Globus pallidus (tissue), 1 donor: ENCODE data around the gene SMURF1.
"Not testable (repeated sequence)": the region's sequence is repeated elsewhere in the genome, so short reads cannot be mapped to it uniquely, and the experiment has no call there.

ENCODE experiments used
- DNase-seq: peaks from one replicate; pipeline ENCODE4 v3.0.0-alpha.2; 2015; ENCODE audit warnings: low spot score

The SMURF1 gene

DNA sequence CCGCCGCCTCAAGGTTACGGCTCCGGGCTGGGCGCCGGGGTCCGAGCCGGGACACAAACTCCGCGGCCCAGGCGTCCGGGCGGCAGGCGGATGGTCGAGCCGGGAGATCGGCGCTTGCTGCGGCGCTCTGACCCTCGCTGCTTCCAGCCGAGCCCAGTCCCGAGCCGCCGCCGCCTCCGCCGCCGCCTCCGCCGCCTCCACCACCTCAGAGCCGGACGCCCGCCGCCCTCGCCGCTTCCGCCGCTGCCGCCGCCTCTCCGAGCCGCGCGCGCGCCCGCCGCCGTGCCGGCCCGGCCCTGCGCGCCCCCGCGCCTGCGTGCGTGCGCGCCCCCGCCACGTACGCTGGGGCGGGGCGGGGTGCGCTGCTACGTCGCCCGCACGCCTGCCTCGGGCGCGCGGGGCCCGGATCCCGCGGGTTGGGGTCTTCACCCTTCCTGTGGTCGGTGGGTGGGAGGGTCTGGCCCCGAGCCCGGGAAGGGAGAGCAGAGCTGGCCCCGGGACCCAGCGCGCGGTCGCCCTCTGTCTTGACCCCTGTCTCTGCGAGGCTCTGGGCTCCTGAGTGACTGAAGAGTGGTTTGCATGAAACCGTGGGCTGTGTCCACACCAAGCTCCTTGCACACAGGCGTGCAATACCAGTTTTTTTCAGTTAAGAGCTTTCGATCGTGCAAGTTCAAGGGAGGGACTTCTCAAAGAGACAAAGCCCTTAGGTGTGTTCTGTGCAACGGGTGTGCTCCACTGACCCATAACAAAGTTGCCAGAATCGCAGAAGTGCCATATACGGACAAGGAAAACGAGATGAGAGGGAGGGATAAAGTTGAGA is at the start of gene SMURF1:
TSS of gene SMURF1 (minus strand) at position 256 of the 820 bp plus-strand sequence. CDS start 328 bp downstream, outside the sequence.
- DNase-seq, result peak; percentile 71

DNA sequence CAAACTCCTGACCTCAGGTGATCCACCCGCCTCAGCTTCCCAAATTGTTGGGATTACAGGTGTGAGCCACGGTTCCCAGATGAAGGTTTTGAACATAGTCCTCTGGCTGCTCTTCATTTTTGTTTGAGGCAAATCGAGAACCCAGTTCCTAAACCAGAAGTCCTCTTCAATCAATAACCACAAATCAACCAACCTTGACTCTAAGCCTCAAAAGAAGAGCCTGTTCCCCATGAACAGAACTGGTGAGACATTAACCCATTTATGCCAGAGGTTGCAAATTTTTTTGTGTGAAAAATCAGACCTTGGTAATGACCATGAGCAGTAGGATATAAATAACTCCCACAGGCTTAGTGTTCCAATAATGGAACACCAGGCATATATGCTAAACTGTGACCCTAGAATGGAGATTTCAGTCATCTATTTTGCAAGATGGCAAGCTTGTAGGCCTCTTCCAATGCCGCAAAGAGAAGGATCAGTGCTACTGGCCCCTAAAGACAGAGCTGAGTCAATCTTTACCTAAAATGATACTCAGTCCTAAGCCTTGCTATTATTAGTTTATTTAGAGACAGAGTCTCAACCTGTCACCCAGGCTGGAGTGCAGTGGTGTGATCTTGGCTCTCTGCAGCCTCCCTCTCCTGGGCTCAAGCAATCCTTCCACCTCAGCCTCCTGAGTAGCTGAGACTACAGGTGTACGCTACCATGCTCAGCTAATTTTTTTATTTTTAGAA is 48.1 kb upstream of the SMURF1 start:
- no peak for DNase-seq

DNA sequence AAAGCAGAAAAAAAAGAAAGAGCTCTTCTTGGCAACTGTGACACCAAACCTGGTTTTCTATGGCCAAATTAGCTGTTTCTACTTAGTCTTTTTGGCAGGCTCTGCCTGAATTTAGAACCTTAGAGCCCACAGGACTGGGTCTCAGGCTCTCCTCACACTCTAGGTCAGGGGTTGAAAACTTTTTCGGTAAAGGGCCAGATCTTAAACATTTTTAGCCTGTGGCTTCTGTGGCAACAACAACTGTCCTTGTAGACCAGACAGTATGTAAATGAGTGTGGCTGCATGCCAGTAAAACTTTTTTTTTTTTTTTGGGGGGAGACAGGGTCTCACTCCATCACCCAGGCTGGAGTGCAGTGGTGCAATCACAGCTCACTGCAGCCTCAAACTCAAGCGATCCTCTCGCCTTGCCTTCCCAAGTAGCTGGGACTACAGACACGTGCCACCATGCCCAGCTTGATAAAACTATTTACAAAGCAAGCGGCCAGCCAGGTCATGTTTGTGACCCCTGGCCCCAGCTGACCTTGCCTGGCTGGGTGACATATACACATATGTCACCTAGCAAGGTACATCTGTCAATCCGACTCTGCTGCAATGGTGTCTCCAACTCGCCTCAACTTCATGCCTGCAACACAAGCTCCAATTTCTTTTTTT is 46.6 kb upstream of the SMURF1 start:
- DNase-seq, result no peak

DNA sequence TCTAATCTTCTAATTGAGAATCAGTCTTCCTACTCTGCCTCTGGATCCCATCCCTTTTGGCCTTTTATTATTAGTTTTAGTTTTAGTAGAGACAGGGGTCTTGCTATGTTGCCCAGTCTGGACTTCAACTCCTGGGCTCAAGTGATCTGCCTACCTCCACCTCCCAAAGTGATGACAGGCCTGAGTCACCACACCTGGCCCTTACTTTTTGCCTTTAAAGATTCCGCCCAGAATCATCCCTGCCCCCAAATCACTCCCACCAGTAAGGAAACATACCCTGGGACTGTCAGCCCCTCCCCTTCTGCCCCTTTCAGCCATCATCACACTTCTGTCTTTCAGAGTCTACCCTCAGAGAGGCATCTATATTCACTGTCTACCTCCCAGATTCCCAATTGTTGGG is 45.3 kb upstream of the SMURF1 start:
- DNase-seq, result no peak

DNA sequence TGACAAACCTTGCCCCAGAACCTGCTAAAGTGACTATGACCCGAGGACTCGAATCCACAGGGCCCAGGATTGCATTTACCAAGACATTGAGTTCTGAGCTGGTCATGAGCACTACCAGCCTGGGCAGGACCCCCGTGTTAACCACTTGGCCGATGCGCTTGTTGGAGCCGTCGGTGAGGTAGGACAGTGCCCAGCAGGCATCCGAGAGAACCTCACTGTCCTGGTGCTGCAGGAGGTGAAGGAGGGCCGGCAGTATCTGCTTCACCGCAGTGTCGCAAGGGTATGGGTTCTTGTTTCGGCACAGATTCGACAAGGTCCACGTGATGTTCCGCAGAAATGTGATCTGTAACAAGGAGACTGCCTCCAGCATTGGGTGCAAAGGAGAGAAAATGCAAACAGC is 44.3 kb upstream of the SMURF1 start:
- DNase-seq, result no peak

DNA sequence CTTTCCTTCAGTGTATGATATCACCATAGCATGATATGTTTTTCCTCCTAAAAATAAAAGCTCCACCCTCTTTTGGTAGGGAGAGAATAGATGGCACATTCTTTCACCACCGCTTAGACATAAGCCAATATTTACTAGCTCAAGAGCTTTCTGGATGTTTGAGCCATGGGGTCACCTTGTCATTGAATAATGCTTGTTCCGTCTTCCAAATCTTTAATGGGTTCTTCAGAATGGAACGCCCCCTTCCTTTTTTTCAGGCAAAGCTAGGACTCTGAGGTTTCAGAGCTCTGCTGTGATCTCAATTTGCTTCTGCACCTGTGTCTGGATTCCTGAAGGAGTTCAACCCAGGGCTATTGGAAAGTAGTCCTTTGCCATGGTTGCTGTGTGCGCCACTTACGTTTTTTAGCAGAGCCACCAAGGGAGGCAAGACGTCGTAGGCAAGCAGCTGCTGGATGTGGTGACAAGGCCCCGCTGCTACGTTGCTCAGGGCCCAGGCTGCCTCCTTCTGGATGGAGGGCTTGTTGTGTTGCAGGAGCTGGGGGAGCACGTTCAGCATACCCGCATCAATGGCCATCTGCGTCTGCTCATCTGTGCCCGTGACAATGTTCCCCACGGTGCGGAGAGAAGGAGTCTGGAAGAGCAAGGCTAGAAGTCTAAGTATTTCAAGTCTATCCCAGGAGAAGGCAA is 40.8 kb upstream of the SMURF1 start:
- DNase-seq, result no peak

DNA sequence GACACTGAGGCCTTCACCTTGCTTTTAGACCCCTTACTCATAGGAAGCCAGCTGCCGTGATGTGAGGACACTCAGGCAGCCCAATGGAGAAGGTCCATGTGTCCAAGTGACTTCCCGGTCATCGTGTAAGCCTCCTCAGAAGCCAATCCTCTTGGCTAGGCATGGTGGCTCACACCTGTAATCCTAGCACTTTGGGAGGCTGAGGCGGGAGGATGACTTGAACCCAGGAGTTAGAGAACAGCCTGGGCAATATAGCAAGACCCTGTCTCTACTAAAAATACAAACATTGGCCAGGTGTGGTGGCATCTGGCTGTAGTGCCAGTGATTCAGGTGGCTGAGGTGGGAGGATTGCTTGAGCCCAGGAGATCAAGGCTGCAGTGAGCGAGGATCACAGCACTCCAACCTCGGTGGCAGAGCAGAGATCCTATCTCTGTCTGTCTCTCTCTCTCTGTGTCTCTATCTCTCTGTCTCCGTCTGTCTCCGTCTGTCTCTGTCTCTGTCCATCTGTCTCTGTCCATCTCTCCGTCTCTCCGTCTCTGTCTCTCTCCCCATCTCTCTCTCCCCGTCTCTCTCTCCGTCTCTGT is 36.3 kb upstream of the SMURF1 start:
- DNase-seq, result no peak

DNA sequence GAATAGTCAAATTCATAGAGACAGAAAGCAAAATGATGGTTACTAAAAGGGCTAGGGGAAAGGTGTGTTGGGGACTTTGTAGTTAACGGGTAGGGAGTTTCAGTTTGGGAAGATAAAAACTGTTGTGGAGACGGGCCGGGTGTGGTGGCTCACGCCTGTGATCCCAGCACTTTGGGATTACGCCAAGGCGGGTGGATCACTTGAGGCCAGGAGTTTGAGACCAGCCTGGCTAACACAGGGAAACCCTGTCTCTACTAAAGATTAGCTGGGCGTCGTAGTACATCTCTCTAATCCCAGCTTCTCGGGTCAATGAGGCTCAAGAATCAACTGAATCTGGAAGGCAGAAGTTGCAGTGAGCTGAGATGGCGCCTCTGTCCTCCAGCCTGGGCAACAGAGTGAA is 33.3 kb upstream of the SMURF1 start:
- DNase-seq, result no peak

DNA sequence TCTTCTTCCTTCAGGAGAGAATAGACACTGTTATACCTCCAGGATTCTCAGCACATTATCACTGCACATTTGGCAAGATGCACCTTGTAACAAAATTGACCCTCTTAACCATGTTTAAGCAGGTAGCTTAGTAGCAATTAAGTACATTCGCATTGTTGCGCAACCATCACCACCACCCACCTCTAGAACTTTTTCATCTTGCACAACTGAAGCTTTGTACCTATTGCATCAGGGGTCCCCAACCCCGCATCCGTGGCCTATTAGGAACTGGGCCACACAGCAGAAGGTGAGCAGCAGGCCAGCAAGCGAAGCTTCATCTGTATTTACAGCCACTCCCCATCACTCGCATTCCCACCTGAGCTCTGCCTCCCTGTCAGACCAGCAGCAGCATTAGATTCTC is 29.9 kb upstream of the SMURF1 start:
- DNase-seq, result no peak

DNA sequence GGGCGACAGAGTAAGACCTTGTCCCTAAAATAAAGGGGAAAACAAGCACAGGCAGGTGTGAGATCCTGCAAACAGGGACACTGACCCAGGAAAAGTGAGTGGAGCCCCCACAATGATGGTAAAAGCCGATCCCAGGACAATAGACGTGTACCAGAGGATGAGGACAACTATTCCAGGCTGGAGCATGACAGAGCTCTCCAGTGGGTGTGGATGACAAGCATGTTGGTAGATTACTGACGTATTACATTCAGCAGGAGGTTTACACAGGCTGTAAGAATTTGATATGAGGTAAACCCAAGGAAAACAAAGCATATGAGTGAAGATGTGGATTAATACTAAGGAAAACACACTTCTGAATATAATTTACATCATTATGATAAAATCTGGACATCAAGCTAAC is 27.8 kb upstream of the SMURF1 start:
- no peak for DNase-seq

DNA sequence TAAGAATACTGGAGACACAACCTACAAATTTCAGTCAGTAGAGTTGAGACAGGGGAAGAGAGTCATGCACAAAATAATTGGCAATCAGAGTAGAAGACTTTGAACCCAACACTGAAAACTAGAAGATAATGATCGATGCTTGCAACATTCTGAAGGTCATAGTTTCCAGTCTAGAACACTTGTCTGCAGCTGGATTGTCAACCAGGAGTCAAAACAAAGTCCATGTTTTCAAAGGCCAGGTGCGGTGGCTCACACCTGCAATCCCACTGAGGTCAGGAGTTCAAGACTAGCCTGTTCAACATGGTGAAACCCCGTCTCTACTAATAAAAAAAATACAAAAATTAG is 26.8 kb upstream of the SMURF1 start:
- DNase-seq, result no peak

DNA sequence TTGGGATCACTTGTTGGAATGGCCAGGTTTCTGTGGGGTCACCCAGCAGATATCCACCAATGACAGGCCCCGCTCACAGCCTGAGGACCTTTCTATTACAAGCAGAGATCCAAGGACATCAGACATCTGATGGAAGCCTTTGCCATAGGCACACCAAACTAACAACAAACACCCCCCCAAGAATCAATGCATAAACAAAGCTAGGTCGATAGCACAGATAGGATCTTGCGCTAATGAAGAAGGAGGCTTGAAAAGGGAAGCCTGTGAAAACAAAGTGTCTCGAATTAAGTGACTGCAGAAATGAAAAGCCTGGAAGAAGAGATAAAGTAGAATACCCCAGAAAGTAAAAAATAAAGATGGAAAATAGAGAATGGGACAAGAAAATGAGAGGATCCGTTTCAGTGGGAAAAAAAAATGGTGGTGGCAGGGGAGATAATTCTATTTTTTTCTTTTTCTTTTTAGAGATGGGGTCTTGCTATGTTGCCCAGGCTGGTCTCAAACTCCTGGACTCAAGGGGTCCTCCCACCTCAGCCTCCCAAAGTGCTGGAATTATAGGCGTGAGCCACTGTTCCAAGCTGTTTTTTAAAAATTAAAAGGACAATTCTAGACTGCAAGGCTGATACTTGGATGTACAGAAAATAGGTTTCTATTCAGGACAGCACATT is 26.3 kb upstream of the SMURF1 start:
- no peak for DNase-seq

DNA sequence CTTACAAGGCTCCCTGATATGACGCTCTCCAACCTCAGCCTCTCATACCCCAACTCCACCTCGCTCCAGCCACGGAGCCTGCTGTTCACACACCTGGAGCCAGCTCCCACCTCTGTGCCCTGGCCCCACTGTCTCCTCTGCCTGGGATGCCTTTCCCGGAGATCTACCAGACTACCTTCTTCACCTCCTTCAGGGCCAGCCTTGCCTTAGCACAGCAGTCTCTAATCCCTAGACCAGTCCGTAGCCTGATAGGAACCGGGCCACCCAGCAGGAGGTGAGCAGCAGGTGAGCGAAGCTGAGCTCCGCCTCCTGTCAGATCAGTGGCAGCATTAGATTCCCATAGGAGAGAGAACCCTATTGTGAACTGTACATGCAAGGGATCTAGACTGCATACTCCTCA is 23.2 kb upstream of the SMURF1 start:
- no peak for DNase-seq

DNA sequence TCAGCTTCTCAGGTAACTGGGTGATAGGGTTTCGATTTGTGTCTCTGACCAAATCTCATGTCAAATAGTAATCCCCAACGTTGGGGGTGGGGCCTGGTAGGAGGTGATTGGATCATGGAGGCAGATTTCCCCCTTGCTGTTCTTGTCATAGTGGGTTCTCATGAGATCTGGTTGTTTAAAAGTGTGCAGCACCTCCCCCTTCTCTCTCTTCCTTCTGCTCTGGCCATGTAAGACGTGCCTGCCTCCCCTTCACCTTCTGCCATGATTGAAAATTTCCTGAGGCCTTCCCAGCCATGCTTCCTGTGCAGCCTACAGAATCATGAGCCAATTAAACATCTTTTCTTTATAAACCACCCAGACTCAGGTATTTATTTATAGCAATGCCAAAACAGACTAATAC is 21.9 kb upstream of the SMURF1 start:
- no peak for DNase-seq

DNA sequence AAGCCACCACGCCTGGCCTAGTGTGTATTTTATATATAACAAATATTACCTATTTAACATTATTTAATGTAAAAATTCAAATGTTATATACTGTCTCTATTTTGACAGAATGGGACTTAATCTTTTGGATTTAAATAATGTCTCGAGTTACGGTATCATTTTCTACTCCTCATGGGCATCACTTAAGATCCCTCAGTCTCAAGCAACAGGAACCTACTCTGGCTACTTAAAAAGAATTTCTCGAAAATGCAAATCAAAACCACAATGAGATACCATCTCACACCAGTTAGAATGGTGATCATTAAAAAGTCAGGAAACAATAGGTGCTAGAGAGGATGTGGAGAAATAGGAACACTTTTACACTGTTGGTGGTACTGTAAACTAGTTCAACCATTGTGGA is 19.8 kb upstream of the SMURF1 start:
- DNase-seq, result not testable (repeated sequence)

DNA sequence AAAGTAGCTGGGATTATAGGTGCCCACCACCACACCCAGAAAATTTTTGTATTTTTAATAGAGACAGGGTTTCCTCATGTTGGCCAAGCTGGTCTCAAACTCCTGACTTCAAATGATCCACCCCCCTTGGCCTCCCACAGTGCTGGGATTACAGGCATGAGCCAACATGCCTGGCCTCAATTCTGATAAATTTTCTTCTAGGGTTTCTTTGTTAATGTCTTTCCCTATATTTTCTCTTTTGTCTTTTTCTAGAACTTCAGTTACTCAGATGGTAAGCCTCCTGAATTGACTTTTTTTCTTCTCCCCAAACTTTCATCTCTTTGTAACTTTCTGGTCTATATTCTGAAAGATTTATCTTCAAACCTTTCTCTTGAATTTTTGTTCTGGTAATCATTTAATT is 12.7 kb upstream of the SMURF1 start:
- DNase-seq, result no peak

DNA sequence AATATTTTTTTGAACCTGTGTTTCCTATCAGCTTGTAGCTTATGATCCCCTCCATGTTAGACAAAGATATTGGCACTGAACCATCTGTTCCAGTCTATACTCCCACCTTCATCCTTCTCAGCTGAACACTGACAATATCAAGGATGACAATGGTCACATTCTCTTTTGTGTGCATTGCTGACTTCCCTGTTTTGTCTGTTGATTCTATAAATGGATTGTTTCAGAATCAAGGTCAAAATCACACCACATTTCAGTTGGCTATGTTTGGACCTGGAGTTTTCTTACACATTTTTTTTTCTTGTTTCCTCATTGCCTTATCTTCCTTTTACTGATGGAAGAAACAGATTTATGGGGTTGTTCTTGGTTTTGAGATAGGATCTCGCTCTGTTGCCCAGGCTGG is 11.3 kb upstream of the SMURF1 start:
- DNase-seq, result no peak

DNA sequence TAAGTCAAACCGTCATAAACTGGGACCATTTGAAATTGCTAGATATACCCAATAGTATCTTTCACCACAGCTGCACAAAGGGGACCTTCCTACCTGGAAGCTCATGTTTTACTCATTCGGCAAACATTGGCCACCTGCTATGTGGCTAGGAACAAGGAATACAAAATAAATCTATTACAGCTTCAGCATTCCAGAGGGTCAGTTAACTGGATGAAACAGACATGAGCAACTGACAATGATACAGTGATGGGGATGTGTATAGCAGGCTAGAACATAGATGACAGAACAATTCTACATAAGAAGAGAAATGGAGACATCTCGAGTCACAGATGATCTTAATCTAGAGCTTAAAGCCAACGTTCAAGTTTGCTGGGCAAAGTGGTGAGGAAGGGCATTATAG is 3.1 kb upstream of the SMURF1 start:
- DNase-seq, result no peak

DNA sequence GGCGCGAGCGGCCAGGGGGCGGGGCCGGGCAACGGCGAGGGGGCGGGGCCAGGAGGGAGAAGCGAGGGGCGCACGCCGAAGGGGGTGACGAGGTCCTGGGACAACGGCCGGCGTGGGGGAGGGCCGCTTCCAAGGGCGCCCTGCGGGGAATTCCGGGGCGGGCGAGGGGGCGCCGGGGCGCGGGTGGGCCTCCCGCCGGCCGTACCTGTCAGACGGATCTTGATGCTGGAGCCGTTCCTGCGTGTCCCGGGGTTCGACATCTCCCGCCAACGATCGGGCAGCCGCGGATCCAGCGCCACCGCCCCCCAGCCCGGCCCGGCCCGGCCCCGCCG is 421 bp downstream of the SMURF1 start:
- DNase-seq, result no peak

DNA sequence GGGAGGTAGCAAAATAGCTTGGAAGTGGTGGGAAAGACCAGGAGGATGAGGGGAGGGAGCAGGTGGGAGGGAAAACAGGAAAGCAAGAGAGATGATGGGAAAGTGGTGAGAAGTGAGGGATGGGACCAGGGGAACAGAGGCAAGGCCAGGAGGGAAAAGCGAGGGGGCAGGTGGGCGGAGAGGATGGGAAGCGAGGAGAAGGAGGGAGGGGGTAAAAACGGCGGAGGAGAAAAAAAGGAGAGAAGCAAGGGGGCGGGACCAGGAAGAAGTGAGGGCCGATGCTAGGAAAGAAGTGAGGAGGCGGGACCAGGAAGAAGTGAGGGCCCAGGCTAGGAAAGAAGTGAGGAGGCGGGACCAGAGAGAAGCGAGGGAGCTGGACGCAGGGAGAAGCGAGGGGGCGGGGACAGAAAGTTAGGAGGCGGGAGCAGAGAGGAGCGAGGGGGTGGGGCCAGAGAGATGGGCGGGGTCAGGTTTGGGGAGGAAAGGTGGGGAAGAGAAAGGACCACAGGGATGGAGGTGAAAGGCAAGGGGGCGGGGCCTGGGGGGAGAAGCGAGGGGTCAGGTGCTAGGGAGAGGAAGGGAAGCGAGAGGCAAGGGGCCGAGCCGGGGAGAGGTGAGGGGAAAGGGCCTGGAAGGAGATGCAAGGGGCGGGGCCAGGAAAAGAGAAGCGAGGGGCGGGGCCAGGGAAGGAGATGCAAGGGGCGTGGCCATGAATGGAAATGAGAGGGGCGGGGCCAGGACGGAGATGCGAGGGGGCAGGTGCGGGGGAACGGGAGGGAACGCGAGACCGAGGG is 984 bp downstream of the SMURF1 start:
- peak; percentile 93 for DNase-seq
